Stimulated activated CD4-positive, alpha-beta T cell treated with anti-CD3 and anti-CD28 coated beads, Interleukin-4, amount 100 ng/mL, for 48 hours (primary cell): ENCODE measurements around the gene KCNH2.

Experiments
- DNase-seq, 2 donors: peaks; one replicate each; pipeline ENCODE4 v3.0.0-alpha.2; 2020; ENCODE audit warnings: low read depth in 2 of 2

KCNH2 gene

GRCh38 chr7:150975536-150976319 is 2.4 kb downstream of the KCNH2 start:
- no peak for DNase-seq

GRCh38 chr7:150974468-150975391 is 3.4 kb downstream of the KCNH2 start:
- peak; percentile 60 to 66 for DNase-seq

GRCh38 chr7:150973571-150974451 is 4.3 kb downstream of the KCNH2 start:
- DNase-seq, result no peak

DNA sequence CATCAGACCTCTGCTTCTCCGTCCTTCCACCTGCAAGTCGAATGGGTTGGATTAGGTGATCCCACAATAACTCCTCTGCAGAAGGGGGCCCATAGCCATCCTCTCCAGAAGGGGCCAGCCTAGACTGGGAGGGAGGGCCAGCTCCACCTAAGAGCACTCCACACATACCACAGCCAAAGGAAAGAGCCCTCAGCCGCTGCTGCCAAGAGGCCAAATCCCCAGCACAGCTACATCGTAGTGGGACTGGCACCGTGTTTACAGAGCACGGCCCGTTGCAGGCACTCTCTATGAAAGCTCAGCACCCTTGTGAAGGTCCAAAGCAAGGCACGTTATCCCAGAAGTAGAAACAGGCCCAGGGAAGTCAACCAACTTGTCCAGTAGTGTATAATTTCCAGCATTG is 5.4 kb downstream of the KCNH2 start:
- DNase-seq, result no peak

GRCh38 chr7:150972023-150972468 is 6.1 kb downstream of the KCNH2 start:
- DNase-seq, result no peak

DNA sequence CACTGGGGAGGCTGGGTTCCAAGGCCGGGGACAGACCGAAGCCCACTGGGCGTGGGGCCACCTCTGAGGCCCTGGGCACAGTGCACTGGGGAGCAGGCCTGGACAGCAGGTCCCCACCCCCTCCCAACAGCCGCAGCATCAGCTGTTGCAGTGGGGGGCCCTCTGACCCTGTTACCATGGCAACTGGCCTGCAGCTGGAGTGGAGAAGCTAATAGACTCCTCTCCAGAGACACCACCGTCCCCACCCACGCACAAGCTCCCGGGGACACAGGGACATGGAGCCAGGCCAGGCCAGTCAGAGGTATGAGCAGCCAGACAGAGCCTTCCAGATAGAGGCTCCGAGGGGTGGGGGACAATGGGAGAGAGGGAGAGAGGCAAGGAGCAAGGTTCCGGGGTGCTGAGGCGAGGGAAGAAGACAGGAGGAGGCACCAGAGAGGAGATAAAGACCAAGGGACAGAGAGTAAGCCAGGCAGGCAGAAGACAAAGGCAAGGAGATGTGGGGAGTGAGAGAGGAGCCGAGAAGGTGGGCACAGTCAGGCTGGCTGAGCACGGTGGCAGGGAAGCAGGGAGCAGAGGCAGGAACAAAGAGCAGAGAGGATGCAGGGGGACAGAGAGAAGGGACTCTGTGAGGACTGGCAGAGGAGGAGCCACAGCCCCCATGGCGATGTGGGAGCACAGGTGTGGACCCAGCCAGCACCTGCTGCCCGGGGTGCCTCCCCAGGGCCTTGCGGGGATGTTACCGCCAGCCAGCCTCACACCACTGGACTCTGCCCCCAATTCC is 6.7 kb downstream of the KCNH2 start:
- no peak for DNase-seq

DNA sequence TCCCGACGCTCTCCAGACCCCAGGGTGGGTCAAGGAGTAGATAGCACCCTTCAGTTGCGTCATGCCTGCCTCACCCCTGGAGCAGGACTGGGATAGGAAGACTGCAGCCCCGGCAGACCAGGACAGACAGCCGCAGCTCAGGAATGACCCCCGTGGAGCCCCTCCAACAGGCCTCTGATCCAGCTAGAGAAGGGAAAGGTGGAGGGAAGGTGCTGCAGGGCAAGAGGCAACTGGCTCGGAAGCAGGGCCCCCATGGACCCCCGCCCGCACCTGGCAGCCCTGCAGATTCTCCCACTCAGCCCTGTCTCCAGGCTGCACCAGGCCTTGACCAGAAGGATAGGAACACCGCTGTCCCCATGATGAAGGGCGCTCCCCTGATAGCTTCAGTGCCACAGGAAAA is 7.7 kb downstream of the KCNH2 start:
- DNase-seq, result no peak

DNA sequence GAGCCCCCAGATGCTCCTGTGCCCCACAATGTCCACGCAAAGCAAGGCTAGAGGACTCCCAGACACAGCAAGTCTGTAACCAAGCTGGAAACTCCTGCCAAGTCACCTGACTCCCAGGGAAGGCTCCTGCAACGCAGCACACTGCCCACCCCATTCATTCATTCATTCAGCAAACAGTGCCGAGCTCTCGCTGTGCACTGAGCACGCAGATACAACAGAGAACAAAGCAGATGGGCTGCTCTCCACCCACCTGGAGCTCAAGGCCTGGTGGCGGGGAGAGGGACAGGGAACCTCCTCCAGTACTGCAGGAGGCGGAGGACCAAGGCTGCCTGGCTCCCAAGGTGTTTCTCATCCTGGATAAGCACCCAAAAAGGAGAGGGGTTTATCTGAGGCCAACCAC is 8.6 kb downstream of the KCNH2 start:
- no peak for DNase-seq

DNA sequence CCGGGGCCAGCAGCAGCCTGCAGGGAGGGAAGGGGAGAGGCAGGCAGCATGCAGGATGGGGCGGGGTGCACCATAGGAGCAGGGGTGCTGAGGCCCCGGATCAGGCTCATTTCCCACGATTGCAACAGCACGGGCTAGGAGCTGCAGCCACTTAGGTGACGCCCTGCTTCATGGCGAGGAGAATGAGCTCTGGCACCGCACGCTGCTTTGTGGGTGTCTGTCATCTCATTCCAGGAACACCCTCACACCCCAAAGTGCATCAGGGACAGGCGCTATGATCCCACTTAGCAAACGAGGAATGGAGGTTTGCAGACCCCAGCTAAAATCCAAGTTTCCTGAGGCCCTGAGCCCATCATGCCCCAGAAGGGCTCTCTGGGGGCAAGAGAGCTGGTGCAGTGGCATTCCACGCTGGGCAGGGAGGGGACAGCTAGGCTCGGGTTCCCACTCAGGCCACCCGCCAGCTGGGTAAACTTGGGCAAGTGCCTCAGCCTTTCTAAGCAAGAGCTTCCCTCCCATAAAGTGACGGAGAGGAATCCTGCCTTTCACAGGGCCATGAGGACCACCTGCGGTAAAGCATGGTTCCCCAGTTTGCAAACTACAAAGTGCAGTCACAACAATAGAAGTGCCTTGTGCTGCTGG is 9.3 kb downstream of the KCNH2 start:
- no peak for DNase-seq

GRCh38 chr7:150968056-150968733 is 9.9 kb downstream of the KCNH2 start:
- DNase-seq, result no peak

DNA sequence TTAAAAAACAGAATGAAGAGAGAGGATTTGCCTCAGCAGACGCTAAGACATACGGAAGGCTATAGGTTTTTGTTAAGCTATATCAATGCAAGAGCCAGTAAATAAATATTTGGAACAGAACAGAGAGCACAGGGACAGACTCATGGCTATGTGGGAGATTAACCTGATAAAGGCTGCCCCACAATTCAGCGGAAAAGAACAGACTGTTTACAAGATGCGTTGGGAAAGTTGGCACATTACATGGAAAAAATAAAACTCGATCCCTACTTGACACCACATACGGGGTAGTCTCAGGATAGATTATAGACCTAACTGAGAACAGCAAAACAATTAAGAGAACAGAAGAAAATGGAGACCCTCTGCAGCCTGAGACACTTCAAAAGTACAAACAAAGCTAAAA is 10.8 kb downstream of the KCNH2 start:
- DNase-seq, result no peak

DNA sequence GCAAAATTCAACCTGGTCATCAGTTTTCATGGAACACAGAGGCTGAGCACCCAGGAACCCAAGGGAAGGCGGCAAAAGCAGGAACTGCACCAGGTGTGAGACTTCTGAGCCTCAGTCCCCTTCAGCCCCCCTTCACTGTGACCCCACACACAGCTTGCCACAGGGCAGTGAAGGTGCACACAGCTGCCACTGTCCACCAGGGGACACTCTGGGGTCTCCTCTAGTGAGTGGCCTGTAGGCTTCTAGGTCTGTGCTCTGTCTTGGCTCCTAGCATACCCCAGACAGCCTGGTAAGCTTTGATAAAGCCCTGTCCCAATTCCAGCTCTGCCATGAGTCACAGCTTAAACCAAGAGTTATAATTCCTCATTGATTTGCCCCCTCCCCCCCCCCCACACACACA is 12.1 kb downstream of the KCNH2 start:
- DNase-seq, result no peak

GRCh38 chr7:150965273-150965830 is 12.8 kb downstream of the KCNH2 start:
- no peak for DNase-seq

DNA sequence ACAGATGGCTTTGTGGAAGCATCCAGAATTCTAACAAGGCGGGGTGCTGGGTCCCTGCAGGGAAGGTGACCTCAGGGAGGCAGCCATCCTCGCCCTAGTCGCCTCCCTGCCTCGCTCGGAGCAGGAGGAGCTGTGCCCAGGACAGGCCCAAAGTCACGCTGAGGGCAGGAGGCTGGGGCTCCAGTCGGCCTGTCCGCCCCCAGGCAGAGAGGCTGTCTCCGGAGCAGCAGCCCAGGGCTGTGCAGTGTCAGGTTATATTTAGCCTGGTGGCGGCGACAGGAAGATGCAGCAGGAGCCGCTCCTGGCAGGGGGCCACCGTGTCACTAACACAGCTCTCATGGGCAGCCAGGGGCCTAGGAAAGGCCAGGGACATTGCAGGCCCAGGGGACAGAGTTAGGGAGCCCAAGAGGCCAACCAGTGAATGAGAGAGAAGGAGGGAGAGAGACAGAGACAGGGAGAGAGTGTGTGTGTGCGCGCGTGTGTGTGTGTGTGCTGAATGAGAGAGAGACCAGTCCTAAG is 13.5 kb downstream of the KCNH2 start:
- no peak for DNase-seq

DNA sequence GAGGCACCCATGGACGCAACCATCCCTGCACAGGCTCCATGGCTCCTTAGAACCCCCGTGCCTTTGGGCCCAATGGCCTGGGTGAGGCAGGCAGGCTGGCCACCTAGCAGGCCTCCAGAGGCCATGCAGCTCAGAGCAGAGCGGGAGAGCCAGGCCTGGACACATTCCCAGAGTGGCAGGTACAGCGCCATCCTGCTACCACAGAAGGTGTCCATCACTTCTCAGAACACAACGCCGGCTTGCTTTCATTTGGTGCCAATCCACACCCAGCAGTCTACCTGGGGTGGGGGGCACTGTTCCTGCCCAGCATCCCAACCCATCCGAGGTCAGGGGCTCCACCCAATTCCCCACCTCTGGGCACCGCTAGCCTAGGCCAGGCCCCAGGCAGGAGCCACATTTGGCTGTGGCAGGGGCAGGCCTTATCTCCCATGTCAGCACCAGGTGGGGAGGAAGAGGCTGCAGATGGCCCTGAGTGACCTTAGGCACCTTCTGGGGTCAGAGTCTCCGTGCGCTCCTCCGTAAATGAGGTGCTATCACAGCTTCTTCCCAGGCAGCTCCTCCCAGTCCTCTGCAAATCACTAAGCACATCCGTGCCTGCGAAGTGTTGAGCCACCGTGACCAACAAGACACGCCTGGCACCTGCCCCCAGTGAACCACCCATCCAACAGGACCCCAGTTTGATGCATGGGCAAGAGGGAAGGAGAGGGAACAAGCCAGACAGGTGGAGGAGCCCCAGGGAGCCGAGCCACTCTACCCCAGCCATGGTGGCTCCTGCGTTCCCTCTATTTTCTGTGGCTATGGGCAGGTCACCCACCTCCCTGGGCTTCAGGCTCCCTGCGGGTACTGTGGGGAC is 14.2 kb downstream of the KCNH2 start:
- DNase-seq, result no peak

- no peak for DNase-seq
Measured at GRCh38 chr7:150962553-150963399, 15.3 kb downstream of the KCNH2 start.

GRCh38 chr7:150962290-150962552 is 15.9 kb downstream of the KCNH2 start:
- no peak for DNase-seq
